GM12878 (cell line): ENCODE results near the gene KRTAP5-2. TPM values are rescaled to one million over a fixed set of nuclear protein-coding genes. Genes with fewer than 3 reads are reported as not detected.

ENCODE experiments used
- EED ChIP-seq: sonication (generic); IDR thresholded peaks from 2 replicates; pipeline ENCODE4 v1.6.1; 2016; ENCODE audit warnings: antibody characterized with exemption, low read depth
- HDGF ChIP-seq: fragments of 450-650 bp; IDR thresholded peaks from 2 replicates; pipeline ENCODE4 v1.6.1; 2016; ENCODE audit warnings: antibody characterized with exemption
- NRF1 ChIP-seq: conservative IDR thresholded peaks from 2 replicates; pipeline ENCODE4 v1.6.1; 2011; ENCODE audit warnings: mild to moderate bottlenecking, low read depth, low read length, improper control_type of control experiment
- PRDM15 ChIP-seq: fragments of 450-650 bp; formaldehyde crosslinking; IDR thresholded peaks from 2 replicates; pipeline ENCODE4 v1.4.0; 2020; ENCODE audit warnings: mild to moderate bottlenecking, moderate library complexity
- ZBTB33 ChIP-seq: fragments of 450-650 bp; IDR thresholded peaks from 2 replicates; pipeline ENCODE4 v1.6.1; 2017; ENCODE audit warnings: mild to moderate bottlenecking
- ZNF687 ChIP-seq: fragments of 450-650 bp; IDR thresholded peaks from 2 replicates; pipeline ENCODE4 v1.6.1; 2017; ENCODE audit warnings: mild to moderate bottlenecking, moderate library complexity
- polyA plus RNA-seq, 11 experiments: library from polyadenylated mRNA; depleted of rRNA in 4 of 11; unstranded in 6 of 11; stranded (reverse) in 5 of 11; fragments of >200 nt; fragmentation: Nextera tagmentation in 4 of 11; fragmentation: Illumina TruSeq in 1 of 11; extraction: Ambion mirVana in 4 of 11; extraction: Trizol in 1 of 11; gene quantifications; 1 replicate in 1 of 11; 2 replicates in 10 of 11; pipeline versions ENCODE4 v1.2.1 to v1.2.3, GENCODE V29; 2011 to 2016; ENCODE audit warnings: inconsistent platforms in 2 of 11, missing spikeins in 2 of 11, low read depth in 1 of 11
- total RNA-seq, 4 experiments: library from RNA; depleted of rRNA in 3 of 4; stranded (reverse); fragments of >200 nt in 3 of 4; fragmentation: Illumina TruSeq in 1 of 4; extraction: Trizol in 1 of 4; gene quantifications; 2 replicates each; pipeline versions ENCODE4 v1.2.1 to v1.2.3, GENCODE V29; 2013 to 2021

KRTAP5-2 gene
- total and polyA plus RNA-seq, 10 of the 15 experiments (the other 5 are each of a cell fraction or from before 2014, with no cell fraction given), result not detected

GRCh38 chr11:1630271-1630670 lies 32.2 kb upstream of the KRTAP5-2 start (continued):
- TF ChIP-seq ZNF687 (no peak), PRDM15 (CRISPR knock-in tag) (no peak), HDGF (no peak), NRF1 (no peak), ZBTB33 (no peak), EED (no peak)
